GM12878 (cell line): ENCODE measurements around the gene SV2B.

Experiments
- EZH2 ChIP-seq: IDR thresholded peaks from 2 replicates; pipeline ENCODE4 v1.6.1; 2012; ENCODE audit warnings: low read depth, mild to moderate bottlenecking, control low read depth, inconsistent platforms, low read length, borderline replicate concordance; ENCODE audit not compliant: control insufficient read depth
- POLR2A ChIP-seq: IDR thresholded peaks from 2 replicates; pipeline ENCODE4 v1.6.1; 2011; ENCODE audit warnings: low read depth, mild to moderate bottlenecking, low read length

- no peak for TF ChIP-seq EZH2
- TF ChIP-seq POLR2A = no peak
Measured at GRCh38 chr15:91141097-91141496, 41.0 kb downstream of the SV2B start.
